Glutamatergic neuron (in vitro differentiated cells): ENCODE measurements around the gene SYP. TPM values are rescaled to one million over a fixed set of nuclear protein-coding genes. Genes with fewer than 3 reads are reported as not detected.

Experiments used
- DNase-seq: peaks from one replicate; pipeline ENCODE4 v3.0.0; 2022
- H3K27ac Mint-ChIP-seq: one replicate; pipeline ENCODE4 v1.8.0; 2020; ENCODE audit warnings: mild to moderate bottlenecking, mixed read lengths, inconsistent platforms; ENCODE audit not compliant: unreplicated experiment
- H3K27me3 Mint-ChIP-seq: one replicate; pipeline ENCODE4 v1.8.0; 2020; ENCODE audit warnings: mild to moderate bottlenecking, moderate library complexity, mixed read lengths, inconsistent platforms; ENCODE audit not compliant: unreplicated experiment
- H3K36me3 Mint-ChIP-seq: one replicate; pipeline ENCODE4 v1.8.0; 2020; ENCODE audit warnings: mild to moderate bottlenecking, mixed read lengths, inconsistent platforms; ENCODE audit not compliant: unreplicated experiment
- H3K4me1 Mint-ChIP-seq: one replicate; pipeline ENCODE4 v1.8.0; 2020; ENCODE audit warnings: mild to moderate bottlenecking, low read depth, mixed read lengths, inconsistent platforms; ENCODE audit not compliant: unreplicated experiment
- H3K4me3 Mint-ChIP-seq: one replicate; pipeline ENCODE4 v1.8.0; 2020; ENCODE audit warnings: mild to moderate bottlenecking, mixed read lengths, inconsistent platforms; ENCODE audit not compliant: unreplicated experiment
- H3K9me3 Mint-ChIP-seq: one replicate; pipeline ENCODE4 v1.8.0; 2020; ENCODE audit warnings: mild to moderate bottlenecking, moderate library complexity, mixed read lengths, inconsistent platforms; ENCODE audit not compliant: unreplicated experiment
- CTCF ChIP-seq: fragments of 200-600 bp; sonication (generic); IDR thresholded peaks from one replicate; pipeline ENCODE4 v1.5.0; 2021; ENCODE audit not compliant: partially characterized antibody, unreplicated experiment
- total RNA-seq: library from RNA; stranded (reverse); fragmentation: NEBNext Ultra II Directional; extraction: Animal tissue kit (Norgen Biotek cat#: 25700); gene quantifications from one replicate; pipeline ENCODE4 v1.2.1, GENCODE V29; 2021; ENCODE audit not compliant: unreplicated experiment

Gene SYP
- total RNA-seq, 1 donor from 2014 or later, result 291 TPM

GRCh38 chrX:49203536-49203935 lies 3.5 kb upstream of the SYP start:
- H3K4me1 Mint-ChIP-seq, result peaks cover 2% of the 10 kb centered on the region
- TF ChIP-seq CTCF, result no peak
- H3K27ac Mint-ChIP-seq, result no peak overlapping the region
- H3K9me3 Mint-ChIP-seq, result peaks cover 3% of the 10 kb centered on the region
- no peak for DNase-seq
- peaks cover under 1% of the 10 kb centered on the region for H3K36me3 Mint-ChIP-seq
- no peak overlapping the region for H3K4me3 Mint-ChIP-seq
- H3K27me3 Mint-ChIP-seq, result peaks cover 6% of the 10 kb centered on the region

GRCh38 chrX:49202022-49202421 lies 2.0 kb upstream of the SYP start:
- Mint-ChIP-seq H3K36me3 (peaks cover 8% of the 10 kb centered on the region), H3K9me3 (peaks cover 12% of the 10 kb centered on the region), H3K27me3 (peaks cover 12% of the 10 kb centered on the region), H3K4me3 (peak overlapping the region; percentile 34), H3K27ac (no peak overlapping the region), H3K4me1 (peaks cover 12% of the 10 kb centered on the region)
- DNase-seq, result no peak
- TF ChIP-seq CTCF, result no peak

GRCh38 chrX:49199315-49199595 lies 738 bp downstream of the SYP start:
- Mint-ChIP-seq H3K9me3 (peaks cover 12% of the 10 kb centered on the region), H3K36me3 (peaks cover 8% of the 10 kb centered on the region), H3K27ac (peak overlapping the region; percentile 98), H3K4me1 (peaks cover 15% of the 10 kb centered on the region), H3K27me3 (peaks cover 12% of the 10 kb centered on the region), H3K4me3 (peak overlapping the region; percentile 95)
- no peak for DNase-seq
- no peak for TF ChIP-seq CTCF

- peaks cover 16% of the 10 kb centered on the region for H3K4me1 Mint-ChIP-seq
- peak; percentile 25 for DNase-seq
- peak overlapping the region; percentile 98 for H3K27ac Mint-ChIP-seq
- peaks cover 8% of the 10 kb centered on the region for H3K36me3 Mint-ChIP-seq
- peaks cover 14% of the 10 kb centered on the region for H3K27me3 Mint-ChIP-seq
- no peak for TF ChIP-seq CTCF
- H3K4me3 Mint-ChIP-seq, result peak overlapping the region; percentile 95
- peaks cover 12% of the 10 kb centered on the region for H3K9me3 Mint-ChIP-seq
Observed at GRCh38 chrX:49198540-49199314, 1.3 kb downstream of the SYP start.

- Mint-ChIP-seq H3K9me3 (peaks cover 15% of the 10 kb centered on the region), H3K36me3 (peaks cover 8% of the 10 kb centered on the region), H3K27me3 (peaks cover 14% of the 10 kb centered on the region), H3K27ac (peak overlapping the region; percentile 98), H3K4me1 (peaks cover 22% of the 10 kb centered on the region), H3K4me3 (peak overlapping the region; percentile 95)
- no peak for DNase-seq
- no peak for TF ChIP-seq CTCF
Observed at GRCh38 chrX:49197543-49198087, 2.4 kb downstream of the SYP start.
